ENCODE data around the gene GNPTAB.

The GNPTAB gene

DNA sequence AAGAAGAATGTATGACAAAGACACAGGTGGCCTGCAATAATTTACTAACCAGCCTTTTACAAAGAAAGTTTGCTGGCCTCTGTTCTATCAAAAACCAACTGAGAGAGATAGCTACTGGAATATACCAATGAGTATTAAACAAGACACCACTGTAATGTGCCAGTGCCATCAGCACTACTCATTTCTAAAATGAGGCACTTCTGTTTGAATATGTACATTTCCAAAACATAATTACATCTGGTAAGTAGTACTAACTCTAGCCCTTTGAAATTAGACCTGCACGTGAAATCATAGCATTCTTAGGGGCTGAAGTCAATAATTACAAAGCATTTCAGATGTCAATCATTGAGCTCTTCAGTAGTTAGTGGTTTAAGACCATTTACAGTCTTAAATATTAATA is 84.6 kb downstream of the GNPTAB start:
- H3K27ac Mint-ChIP-seq, result no peak overlapping the region

DNA sequence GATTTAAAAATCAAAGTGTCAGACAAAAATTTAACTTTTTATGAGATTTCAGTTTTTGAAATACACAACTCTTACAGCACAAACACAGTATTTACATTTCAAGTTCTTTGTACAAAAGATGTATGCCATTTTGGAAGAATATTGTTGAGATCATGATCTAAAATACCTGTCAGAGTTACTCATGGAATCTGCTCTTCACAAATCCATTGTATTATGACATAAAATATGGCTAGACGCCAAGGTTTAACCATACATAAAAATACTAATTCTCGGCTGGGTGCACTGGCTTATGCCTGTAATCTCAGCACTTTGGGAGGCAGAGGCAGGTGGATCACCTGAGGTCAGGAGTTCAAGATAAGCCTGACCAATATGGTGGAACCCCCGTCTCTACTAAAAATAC is 85.3 kb downstream of the GNPTAB start:
- H3K36me3 Mint-ChIP-seq (ENCODE audit: low read depth), result peaks cover 32% of the 10 kb centered on the region
- H3K9me3 Mint-ChIP-seq, result no peaks in the 10 kb centered on the region
- no peak for DNase-seq
- no peak for TF ChIP-seq CTCF (IDR thresholded peaks at IDR 0.05)
- peaks cover 7% of the 10 kb centered on the region for H3K4me1 Mint-ChIP-seq
- peak overlapping the region; percentile 21 for H3K27ac Mint-ChIP-seq
- no peaks in the 10 kb centered on the region for H3K27me3 Mint-ChIP-seq (ENCODE audit: low read depth, poor library complexity)
- no peak overlapping the region for H3K4me3 Mint-ChIP-seq

More for the DNA sequence above, 84.6 kb downstream of the GNPTAB start:
- no peaks in the 10 kb centered on the region for H3K9me3 Mint-ChIP-seq
- peaks cover 7% of the 10 kb centered on the region for H3K4me1 Mint-ChIP-seq
- H3K4me3 Mint-ChIP-seq, result no peak overlapping the region
- TF ChIP-seq CTCF (IDR thresholded peaks at IDR 0.05), result no peak
- DNase-seq, result no peak
- no peaks in the 10 kb centered on the region for H3K27me3 Mint-ChIP-seq (ENCODE audit: low read depth, poor library complexity)
- peaks cover 28% of the 10 kb centered on the region for H3K36me3 Mint-ChIP-seq (ENCODE audit: low read depth)

DNA sequence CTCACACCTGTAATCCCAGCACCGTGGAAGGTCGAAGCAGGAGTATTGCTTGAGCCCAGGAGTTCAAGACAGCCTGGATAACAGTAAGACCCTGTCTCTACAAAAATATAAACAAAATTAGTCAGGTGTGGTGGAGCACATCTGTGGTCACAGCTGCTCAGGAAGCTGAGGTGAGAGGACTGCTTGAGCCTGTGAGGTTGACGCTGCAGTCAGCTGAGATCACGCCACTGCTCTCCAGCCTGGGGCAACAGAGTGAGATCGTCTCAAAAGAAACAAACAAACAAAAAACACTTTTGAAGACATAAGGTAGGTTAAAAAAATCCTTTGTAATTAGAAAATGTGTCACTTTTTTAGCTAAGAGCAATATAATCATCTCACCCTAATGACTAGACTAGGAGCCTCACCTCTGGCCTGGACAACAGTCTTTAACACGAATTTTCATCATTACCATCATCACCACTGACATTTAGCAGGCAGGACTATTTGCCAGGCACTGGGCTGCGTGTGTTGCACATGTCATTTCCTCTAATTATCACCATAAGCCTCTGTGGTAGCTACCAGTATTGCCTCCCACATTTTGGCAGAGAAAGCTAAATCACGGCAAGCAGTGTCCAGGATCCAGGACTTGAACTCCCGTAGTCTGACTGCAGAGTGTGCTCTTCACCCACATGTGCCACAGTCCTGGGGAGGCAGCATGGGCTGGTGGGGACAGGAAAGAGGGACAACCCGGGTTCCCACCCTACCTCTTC is 86.9 kb downstream of the GNPTAB start:
- H3K9me3 Mint-ChIP-seq, result no peaks in the 10 kb centered on the region
- H3K4me1 Mint-ChIP-seq, result peaks cover 7% of the 10 kb centered on the region
- H3K27ac Mint-ChIP-seq, result peak overlapping the region; percentile 73
- peaks cover 43% of the 10 kb centered on the region for H3K36me3 Mint-ChIP-seq (ENCODE audit: low read depth)
- H3K27me3 Mint-ChIP-seq (ENCODE audit: low read depth, poor library complexity), result no peaks in the 10 kb centered on the region
- no peak for TF ChIP-seq CTCF (IDR thresholded peaks at IDR 0.05)
- DNase-seq, result no peak
- H3K4me3 Mint-ChIP-seq, result no peak overlapping the region

DNA sequence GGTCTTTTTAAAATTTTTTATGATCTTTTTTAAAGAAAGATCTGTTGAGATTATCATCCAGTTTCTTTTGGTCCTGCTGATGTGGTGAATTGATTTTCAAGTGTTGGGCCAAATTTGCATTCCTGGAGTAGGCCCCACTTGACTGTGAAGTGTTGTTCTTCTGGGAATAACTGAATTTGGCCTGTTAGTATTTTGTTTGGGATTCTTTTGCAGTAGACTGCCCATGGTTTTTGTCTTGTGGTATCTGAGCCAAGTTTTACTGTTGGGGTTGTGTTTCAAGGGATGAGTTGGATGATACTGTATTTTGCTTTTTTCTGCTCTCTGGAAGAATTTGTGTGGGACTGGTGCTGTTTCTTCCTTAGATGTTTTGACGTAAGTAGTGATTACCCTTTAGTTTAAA is 87.5 kb downstream of the GNPTAB start:
- Mint-ChIP-seq H3K4me3 (no peak overlapping the region), H3K27me3 (ENCODE audit: low read depth, poor library complexity) (no peaks in the 10 kb centered on the region), H3K9me3 (no peaks in the 10 kb centered on the region), H3K4me1 (peaks cover 7% of the 10 kb centered on the region), H3K36me3 (ENCODE audit: low read depth) (peaks cover 47% of the 10 kb centered on the region), H3K27ac (peak overlapping the region; percentile 73)
- no peak for DNase-seq
- no peak for TF ChIP-seq CTCF (IDR thresholded peaks at IDR 0.05)

DNA sequence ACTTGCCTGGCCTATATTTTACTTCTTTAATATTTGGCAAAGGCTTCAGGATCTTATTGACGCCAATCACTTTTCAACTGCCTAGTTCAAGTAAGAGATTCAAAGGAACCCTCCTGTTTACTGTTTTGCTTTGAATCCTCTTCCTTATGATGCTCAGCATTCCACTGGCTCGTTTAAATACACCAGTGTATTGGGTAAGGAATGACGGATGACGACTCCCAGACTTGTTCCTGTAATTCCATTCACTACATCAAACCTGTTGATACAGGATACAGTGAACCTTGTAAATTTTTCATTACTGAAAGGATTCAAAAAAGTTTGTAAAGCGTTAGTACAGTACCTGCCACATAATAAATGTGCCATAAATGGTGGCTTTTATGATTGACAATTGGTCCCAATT is 89.8 kb downstream of the GNPTAB start:
- no peaks in the 10 kb centered on the region for H3K9me3 Mint-ChIP-seq
- DNase-seq, result no peak
- TF ChIP-seq CTCF (IDR thresholded peaks at IDR 0.05), result no peak
- H3K27me3 Mint-ChIP-seq (ENCODE audit: low read depth, poor library complexity), result no peaks in the 10 kb centered on the region
- no peak overlapping the region for H3K4me3 Mint-ChIP-seq
- no peak overlapping the region for H3K27ac Mint-ChIP-seq
- H3K4me1 Mint-ChIP-seq, result peaks cover 13% of the 10 kb centered on the region
- H3K36me3 Mint-ChIP-seq (ENCODE audit: low read depth), result peaks cover 55% of the 10 kb centered on the region

GRCh38 chr12:101740566-101740965 is 90.2 kb downstream of the GNPTAB start:
- H3K4me3 Mint-ChIP-seq, result no peak overlapping the region
- H3K27me3 Mint-ChIP-seq (ENCODE audit: low read depth, poor library complexity), result no peaks in the 10 kb centered on the region
- H3K4me1 Mint-ChIP-seq, result peaks cover 13% of the 10 kb centered on the region
- no peak for TF ChIP-seq CTCF (IDR thresholded peaks at IDR 0.05)
- peaks cover 55% of the 10 kb centered on the region for H3K36me3 Mint-ChIP-seq (ENCODE audit: low read depth)
- no peak overlapping the region for H3K27ac Mint-ChIP-seq
- no peaks in the 10 kb centered on the region for H3K9me3 Mint-ChIP-seq
- no peak for DNase-seq

Measured in nephron progenitor cell (in vitro differentiated cells).